GM12865 (cell line): ENCODE results near the gene ZCCHC9.

Source experiments
- DNase-seq: peaks from one replicate; pipeline ENCODE4 v3.0.0; 2010; ENCODE audit warnings: low read depth
- H3K4me3 ChIP-seq: 2 replicates; pipeline ENCODE4 v1.5.1; 2011; ENCODE audit warnings: mild to moderate bottlenecking, low read depth, low read length, control low read depth
- TF ChIP-seq, protein P1 (sequence below): IDR thresholded peaks from 2 replicates; pipeline ENCODE4 v1.5.1; 2011; ENCODE audit warnings: low read length, control low read depth, low read depth, inconsistent platforms; ENCODE audit not compliant: insufficient read depth; ENCODE audit errors: missing control alignments

The ZCCHC9 gene

DNA sequence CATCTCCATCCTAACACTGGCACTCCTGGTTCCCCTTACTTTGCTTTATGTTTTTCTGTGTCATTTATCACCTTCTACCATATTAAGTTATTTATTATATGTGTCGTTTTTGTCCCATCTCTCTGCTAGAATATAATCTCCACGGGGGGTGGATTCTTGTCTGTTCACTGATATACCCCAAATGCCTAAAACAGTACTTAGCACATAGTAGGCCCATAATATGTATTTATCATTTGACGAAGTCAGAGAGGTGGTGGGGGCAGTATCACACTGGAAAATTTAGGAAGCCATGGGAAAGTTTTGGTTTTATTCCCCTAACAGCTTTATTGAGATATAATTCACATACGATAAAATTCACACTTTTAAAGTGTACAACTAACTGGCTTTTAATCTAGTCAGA lies 14.4 kb downstream of the ZCCHC9 start:
- no peak overlapping the region for H3K4me3 ChIP-seq

DNA sequence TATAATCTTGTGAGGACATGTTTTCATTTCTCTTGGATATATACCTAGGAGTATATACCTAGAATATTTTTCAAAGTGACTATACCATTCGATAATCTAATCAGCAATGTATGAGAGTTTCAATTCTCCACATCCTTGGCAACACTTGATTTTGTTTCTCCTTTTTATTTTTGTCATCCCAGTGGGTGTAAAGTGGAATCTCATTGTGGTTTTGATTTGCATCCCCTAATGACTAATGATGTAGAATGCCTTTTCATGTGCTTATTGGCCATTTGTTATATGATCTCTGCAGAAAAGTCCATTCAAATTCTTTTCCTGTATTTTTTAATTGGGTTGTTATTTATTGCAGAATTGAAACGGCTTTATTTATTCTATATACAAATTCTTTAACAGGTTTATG lies 15.2 kb downstream of the ZCCHC9 start:
- TF ChIP-seq, protein P1, sequence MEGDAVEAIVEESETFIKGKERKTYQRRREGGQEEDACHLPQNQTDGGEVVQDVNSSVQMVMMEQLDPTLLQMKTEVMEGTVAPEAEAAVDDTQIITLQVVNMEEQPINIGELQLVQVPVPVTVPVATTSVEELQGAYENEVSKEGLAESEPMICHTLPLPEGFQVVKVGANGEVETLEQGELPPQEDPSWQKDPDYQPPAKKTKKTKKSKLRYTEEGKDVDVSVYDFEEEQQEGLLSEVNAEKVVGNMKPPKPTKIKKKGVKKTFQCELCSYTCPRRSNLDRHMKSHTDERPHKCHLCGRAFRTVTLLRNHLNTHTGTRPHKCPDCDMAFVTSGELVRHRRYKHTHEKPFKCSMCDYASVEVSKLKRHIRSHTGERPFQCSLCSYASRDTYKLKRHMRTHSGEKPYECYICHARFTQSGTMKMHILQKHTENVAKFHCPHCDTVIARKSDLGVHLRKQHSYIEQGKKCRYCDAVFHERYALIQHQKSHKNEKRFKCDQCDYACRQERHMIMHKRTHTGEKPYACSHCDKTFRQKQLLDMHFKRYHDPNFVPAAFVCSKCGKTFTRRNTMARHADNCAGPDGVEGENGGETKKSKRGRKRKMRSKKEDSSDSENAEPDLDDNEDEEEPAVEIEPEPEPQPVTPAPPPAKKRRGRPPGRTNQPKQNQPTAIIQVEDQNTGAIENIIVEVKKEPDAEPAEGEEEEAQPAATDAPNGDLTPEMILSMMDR = no peak
- H3K4me3 ChIP-seq = no peak overlapping the region
- DNase-seq = no peak

More for the DNA sequence above, 14.4 kb downstream of the ZCCHC9 start:
- TF ChIP-seq, protein P1 = no peak
- no peak for DNase-seq

DNA sequence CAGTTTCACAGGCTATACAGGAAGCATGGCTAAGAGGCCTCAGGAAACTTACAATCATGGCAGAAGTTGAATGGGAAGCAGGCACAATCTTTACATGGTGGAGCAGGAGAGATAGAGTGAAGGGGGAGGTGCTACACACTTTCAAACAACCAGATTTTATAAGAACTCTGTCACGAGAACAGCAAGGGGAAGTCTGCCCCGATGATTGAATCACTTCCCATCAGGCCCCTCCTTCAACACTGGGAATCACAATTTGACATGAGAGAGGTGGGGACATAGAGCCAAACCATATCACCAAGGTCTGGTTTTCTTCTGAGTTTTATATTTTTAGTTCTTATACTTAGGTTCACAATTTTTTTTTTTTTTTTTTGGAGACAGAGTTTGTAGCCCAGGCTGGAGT lies 16.1 kb downstream of the ZCCHC9 start:
- no peak for DNase-seq
- TF ChIP-seq, protein P1 = no peak
- H3K4me3 ChIP-seq = no peak overlapping the region

DNA sequence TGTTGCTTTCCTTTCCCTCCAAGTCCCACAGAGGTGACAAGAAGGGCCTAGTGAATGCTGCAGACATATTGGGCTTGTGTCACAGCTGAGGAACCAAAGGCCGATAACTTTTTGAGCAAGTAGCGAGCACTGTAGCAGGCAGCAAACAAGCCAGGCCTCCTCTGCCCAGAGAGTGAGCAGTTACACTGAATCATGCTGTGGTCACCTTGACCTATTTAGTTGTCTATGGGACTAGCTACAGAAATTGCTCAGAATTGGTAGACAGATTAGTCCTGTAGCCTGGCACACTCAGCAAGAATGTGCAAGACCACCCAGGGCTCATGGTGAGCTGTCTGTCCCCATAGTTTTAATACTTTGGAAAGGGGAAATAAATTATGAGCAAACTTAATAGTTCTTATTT lies 25.2 kb downstream of the ZCCHC9 start:
- no peak overlapping the region for H3K4me3 ChIP-seq
- DNase-seq = no peak
- TF ChIP-seq, protein P1 = no peak

DNA sequence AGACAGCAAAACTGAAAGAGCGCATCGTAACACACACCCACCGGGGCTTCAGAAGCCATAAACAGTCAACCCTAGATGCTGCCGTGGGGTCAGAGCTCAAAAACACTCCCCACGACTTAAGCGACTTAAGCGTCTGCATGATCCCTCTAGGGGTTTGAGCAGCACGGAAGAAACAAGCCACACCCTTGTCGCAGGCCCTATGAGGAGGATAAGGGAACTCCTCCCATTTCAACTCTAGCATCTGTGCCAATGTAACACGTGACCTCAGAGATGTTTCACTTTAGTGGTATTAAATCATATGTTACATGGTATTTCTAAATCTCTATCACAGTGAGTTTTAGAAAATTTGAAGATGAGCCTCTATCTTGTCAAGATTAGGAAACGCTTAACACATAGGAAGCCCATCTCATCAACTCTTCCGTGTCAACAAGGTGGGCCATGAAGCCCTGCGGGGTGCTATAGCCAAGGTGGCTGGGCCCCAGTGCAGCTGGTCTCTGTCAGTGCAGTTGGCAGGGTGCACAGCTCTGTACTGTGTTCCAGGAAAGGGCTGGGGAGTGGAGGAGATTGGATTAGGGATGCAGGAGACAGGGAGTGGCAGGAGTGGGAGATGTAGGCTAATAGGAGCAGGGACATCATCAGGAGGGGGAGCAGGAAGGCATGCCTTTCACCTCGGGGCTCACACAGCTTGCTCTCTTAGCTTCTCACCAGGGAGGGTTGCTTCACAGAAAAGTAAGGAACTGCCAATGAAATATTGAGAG lies 33.1 kb downstream of the ZCCHC9 start:
- H3K4me3 ChIP-seq = no peak overlapping the region
- DNase-seq = no peak
- TF ChIP-seq, protein P1 = no peak

DNA sequence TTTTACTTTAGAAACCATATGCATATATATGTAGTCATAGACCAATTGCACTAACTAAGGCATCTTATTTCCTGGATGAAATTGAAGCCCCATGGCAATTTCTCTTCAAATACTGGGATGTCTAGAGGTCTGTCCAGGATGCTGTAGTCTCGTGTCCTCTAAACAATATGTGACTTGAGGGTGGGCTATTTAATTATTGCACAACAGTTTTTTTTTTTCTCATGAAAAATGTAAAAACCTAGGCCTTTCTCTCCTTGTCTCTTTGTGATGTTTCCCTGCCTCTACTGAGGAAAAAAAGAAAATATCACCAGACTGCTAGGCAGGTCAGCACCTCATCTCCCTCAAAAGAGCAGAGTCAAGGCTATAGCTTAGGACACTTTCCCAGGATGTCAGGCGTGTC lies 34.6 kb downstream of the ZCCHC9 start:
- TF ChIP-seq, protein P1 = no peak
- H3K4me3 ChIP-seq = no peak overlapping the region
- DNase-seq = no peak

DNA sequence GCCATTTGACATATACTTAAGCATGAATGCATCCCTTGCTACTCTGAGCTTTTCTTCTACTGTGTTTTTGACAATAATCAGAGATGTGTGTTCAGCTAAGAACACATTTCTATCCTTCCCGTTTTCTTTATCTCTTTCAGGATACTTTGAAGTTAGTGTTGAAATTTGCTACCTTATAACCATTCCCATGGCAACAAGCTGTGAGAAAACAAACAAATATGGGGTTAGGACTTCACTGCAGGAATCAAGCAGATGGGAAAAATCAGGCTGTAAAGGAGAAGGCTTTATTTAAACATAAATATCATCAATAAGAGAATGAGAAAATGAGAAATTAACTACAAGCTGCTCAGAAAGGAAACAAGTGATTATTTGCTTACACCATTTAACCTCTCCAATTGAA lies 35.2 kb downstream of the ZCCHC9 start:
- DNase-seq = no peak
- no peak overlapping the region for H3K4me3 ChIP-seq
- TF ChIP-seq, protein P1 = no peak
